Upper lobe of left lung (tissue), 6 donors: ENCODE results near the gene MALRD1. TPM values are rescaled to one million over a fixed set of nuclear protein-coding genes. Genes with fewer than 3 reads are reported as not detected.

Source experiments
- ATAC-seq, 2 donors: fragments of 200-7000 bp; cut with Tn5 transposase; one replicate each; pipeline ENCODE4 v1.9.1; 2022; ENCODE audit warnings: mild to moderate bottlenecking in 2 of 2, moderate library complexity in 2 of 2; ENCODE audit not compliant: low FRiP score in 2 of 2
- DNase-seq, 2 donors: peaks; one replicate each; pipeline ENCODE4 v3.0.0-alpha.2; 2019 to 2020
- H3K27ac ChIP-seq, 4 donors: fragments of 200-600 bp; sonication (generic); one replicate each; pipeline ENCODE4 v1.5.1; 2016 to 2019
- H3K27me3 ChIP-seq, 4 donors: fragments of 200-600 bp; sonication (generic); one replicate each; pipeline ENCODE4 v1.5.1; 2017 to 2019
- H3K36me3 ChIP-seq, 4 donors: fragments of 200-600 bp; sonication (generic); one replicate each; pipeline ENCODE4 v1.5.1; 2016 to 2019
- H3K4me1 ChIP-seq, 4 donors: fragments of 200-600 bp; sonication (generic); one replicate each; pipeline ENCODE4 v1.5.1; 2018 to 2019
- H3K4me3 ChIP-seq, 4 donors: fragments of 200-600 bp; sonication (generic); one replicate each; pipeline ENCODE4 v1.5.1; 2017 to 2019; ENCODE audit warnings: mild to moderate bottlenecking in 2 of 4, moderate library complexity in 1 of 4
- H3K9me3 ChIP-seq, 4 donors: fragments of 200-600 bp; sonication (generic); one replicate each; pipeline ENCODE4 v1.5.1; 2018 to 2019
- CTCF ChIP-seq, 6 experiments: fragments of 450-650 bp in 4 of 6; fragments of 200-600 bp in 2 of 6; sonication (generic) in 2 of 6; IDR thresholded peaks; one replicate each; pipeline ENCODE4 v1.5.1; 2016 to 2019; ENCODE audit warnings: antibody characterized with exemption in 6 of 6
- EP300 ChIP-seq, 4 donors: sonication (generic); formaldehyde crosslinking; IDR thresholded peaks; one replicate each; pipeline ENCODE4 v1.5.1; 2017; ENCODE audit warnings: antibody characterized with exemption in 4 of 4, control low read depth in 2 of 4
- POLR2A ChIP-seq, 4 donors: fragments of 450-650 bp; IDR thresholded peaks; one replicate each; pipeline ENCODE4 v1.5.1; 2016 to 2017; ENCODE audit warnings: antibody characterized with exemption in 4 of 4, mild to moderate bottlenecking in 2 of 4
- POLR2AphosphoS5 ChIP-seq, 2 donors: sonication (generic); formaldehyde crosslinking; IDR thresholded peaks; one replicate each; pipeline ENCODE4 v1.5.1; 2017; ENCODE audit warnings: antibody characterized with exemption in 2 of 2
- WGBS, 2 donors: methylation state at CpG; one replicate each; pipeline ENCODE4 v1.1.5; 2017 to 2018; 5-methylcytosine and 5-hydroxymethylcytosine counted together
- total RNA-seq, 6 donors: library from RNA; depleted of rRNA in 4 of 6; stranded (reverse); fragments of >200 nt in 4 of 6; gene quantifications; one replicate each; pipeline versions ENCODE4 v1.1.0 to v1.2.1, GENCODE V29; 2016 to 2021
- donor health status: DM: no; HTN: no; CAD: no; lungs with moderate emphysema.
- donor health status: DM: no; HTN: yes; CAD: no; lungs with severe emphysema.

Gene MALRD1
- total RNA-seq, 6 donors from 2014 or later, result 2.7 to 21.0 (median 7.5) TPM

GRCh38 chr10:19096501-19097073 is 48.0 kb downstream of the MALRD1 start:
- no peak for TF ChIP-seq POLR2A (IDR thresholded peaks at IDR 0.05)
- H3K36me3 ChIP-seq, result no peaks in the 10 kb centered on the region
- ATAC-seq (no peak), DNase-seq (no peak)
- WGBS, 2 donors, result 65 to 76% methylated on average over 5 of the region's 5 CpGs
- H3K9me3 ChIP-seq, result no peaks in the 10 kb centered on the region
- no peak overlapping the region for H3K27ac ChIP-seq
- H3K4me3 ChIP-seq, result no peak overlapping the region
- no peaks in the 10 kb centered on the region for H3K27me3 ChIP-seq
- no peaks in the 10 kb centered on the region for H3K4me1 ChIP-seq

GRCh38 chr10:19097151-19097550 is 48.5 kb downstream of the MALRD1 start:
- Histone ChIP-seq H3K36me3 (no peaks in the 10 kb centered on the region), H3K27me3 (no peaks in the 10 kb centered on the region), H3K9me3 (no peaks in the 10 kb centered on the region), H3K4me1 (no peaks in the 10 kb centered on the region), H3K27ac (no peak overlapping the region), H3K4me3 (no peak overlapping the region)
- TF ChIP-seq CTCF (IDR thresholded peaks at IDR 0.05), result no peak
- no peak for TF ChIP-seq EP300 (IDR thresholded peaks at IDR 0.05)
- no peak for TF ChIP-seq POLR2A (IDR thresholded peaks at IDR 0.05)
- no peak for TF ChIP-seq POLR2AphosphoS5 (IDR thresholded peaks at IDR 0.05)
- no peak for DNase-seq
- 85 to 90% methylated on average over 3 of the region's 3 CpGs for WGBS, 2 donors
- no peak for ATAC-seq

GRCh38 chr10:19098803-19099202 is 50.2 kb downstream of the MALRD1 start:
- Histone ChIP-seq H3K36me3 (no peaks in the 10 kb centered on the region), H3K27me3 (no peaks in the 10 kb centered on the region), H3K4me1 (no peaks in the 10 kb centered on the region), H3K4me3 (no peak overlapping the region), H3K9me3 (no peaks in the 10 kb centered on the region), H3K27ac (no peak overlapping the region)
- TF ChIP-seq POLR2A (IDR thresholded peaks at IDR 0.05) (no peak), EP300 (IDR thresholded peaks at IDR 0.05) (no peak), POLR2AphosphoS5 (IDR thresholded peaks at IDR 0.05) (no peak), CTCF (IDR thresholded peaks at IDR 0.05) (no peak)
- DNase-seq, result no peak
- WGBS, 2 donors, result 80 to 83% methylated on average over 7 of the region's 7 CpGs
- ATAC-seq, result no peak

GRCh38 chr10:19107406-19107805 is 58.8 kb downstream of the MALRD1 start:
- Histone ChIP-seq H3K4me1 (no peaks in the 10 kb centered on the region), H3K9me3 (peaks cover 0 to 9% (median 6%) of the 10 kb centered on the region in 4 donors), H3K4me3 (no peak overlapping the region), H3K27ac (no peak overlapping the region), H3K27me3 (no peaks in the 10 kb centered on the region), H3K36me3 (no peaks in the 10 kb centered on the region)
- TF ChIP-seq POLR2A (IDR thresholded peaks at IDR 0.05) (no peak), POLR2AphosphoS5 (IDR thresholded peaks at IDR 0.05) (no peak), EP300 (IDR thresholded peaks at IDR 0.05) (no peak), CTCF (IDR thresholded peaks at IDR 0.05) (no peak)
- ATAC-seq (no peak), DNase-seq (no peak)
- 41 to 57% methylated on average over 1 of the region's 1 CpG for WGBS, 2 donors

GRCh38 chr10:19111501-19112267 is 63.1 kb downstream of the MALRD1 start:
- WGBS, 2 donors, result 59 to 63% methylated on average over 1 of the region's 1 CpG
- TF ChIP-seq CTCF (IDR thresholded peaks at IDR 0.05), result no peak
- TF ChIP-seq EP300 (IDR thresholded peaks at IDR 0.05), result no peak
- TF ChIP-seq POLR2AphosphoS5 (IDR thresholded peaks at IDR 0.05), result no peak
- TF ChIP-seq POLR2A (IDR thresholded peaks at IDR 0.05), result no peak
- DNase-seq (no peak), ATAC-seq (no peak)
- Histone ChIP-seq H3K27ac (no peak overlapping the region), H3K4me1 (no peaks in the 10 kb centered on the region), H3K36me3 (no peaks in the 10 kb centered on the region), H3K4me3 (no peak overlapping the region), H3K27me3 (no peaks in the 10 kb centered on the region), H3K9me3 (peaks cover 0 to 9% (median 6%) of the 10 kb centered on the region in 4 donors)
